HepG2 (cell line): ENCODE measurements around the gene B4GALT3. TPM values are rescaled to one million over a fixed set of nuclear protein-coding genes. Genes with fewer than 3 reads are reported as not detected.

Experiments
- ATF7 ChIP-seq, 2 experiments: fragments of 450-650 bp in 1 of 2; sonication (generic) in 1 of 2; formaldehyde crosslinking in 1 of 2; IDR thresholded peaks; 2 replicates each; pipeline versions ENCODE4 v1.4.0 to v1.6.1; 2016 to 2020; ENCODE audit warnings: antibody characterized with exemption in 1 of 2, mild to moderate bottlenecking in 1 of 2, missing genetic modification reagents in 1 of 2
- FOXA3 ChIP-seq: IDR thresholded peaks from 2 replicates; pipeline ENCODE4 v1.6.1; 2016; ENCODE audit warnings: missing genetic modification reagents, missing compliant biosample characterization
- ISL2 ChIP-seq: sonication (generic); formaldehyde crosslinking; IDR thresholded peaks from 2 replicates; pipeline ENCODE4 v1.5.0; 2020; ENCODE audit warnings: missing genetic modification reagents
- JARID2 ChIP-seq: sonication (generic); formaldehyde crosslinking; IDR thresholded peaks from 2 replicates; pipeline ENCODE4 v1.8.1; 2023; ENCODE audit warnings: missing genetic modification reagents, inconsistent platforms; ENCODE audit not compliant: insufficient replicate concordance
- NFE2 ChIP-seq: sonication (generic); formaldehyde crosslinking; IDR thresholded peaks from 2 replicates; pipeline ENCODE4 v1.4.0; 2020; ENCODE audit warnings: missing genetic modification reagents
- STAT5B ChIP-seq: sonication (generic); formaldehyde crosslinking; IDR thresholded peaks from 2 replicates; pipeline ENCODE4 v1.4.0; 2020; ENCODE audit warnings: missing genetic modification reagents
- TARDBP ChIP-seq: sonication (generic); formaldehyde crosslinking; IDR thresholded peaks from 2 replicates; pipeline ENCODE4 v1.8.0; 2022; ENCODE audit warnings: mild to moderate bottlenecking, missing genetic modification reagents
- TGIF2 ChIP-seq: IDR thresholded peaks from 2 replicates; pipeline ENCODE4 v1.6.1; 2016; ENCODE audit warnings: control low read depth, missing compliant biosample characterization
- ZBTB21 ChIP-seq: sonication (generic); formaldehyde crosslinking; IDR thresholded peaks from 2 replicates; pipeline ENCODE4 v1.4.0; 2020; ENCODE audit warnings: missing genetic modification reagents
- ZKSCAN5 ChIP-seq: sonication (generic); formaldehyde crosslinking; IDR thresholded peaks from 2 replicates; pipeline ENCODE4 v1.5.1; 2020; ENCODE audit warnings: mild to moderate bottlenecking, missing genetic modification reagents
- ZNF432 ChIP-seq: sonication (generic); formaldehyde crosslinking; IDR thresholded peaks from 2 replicates; pipeline ENCODE4 v1.5.0; 2020; ENCODE audit warnings: missing genetic modification reagents, mild to moderate bottlenecking, borderline replicate concordance
- ZNF614 ChIP-seq: IDR thresholded peaks from 2 replicates; pipeline ENCODE4 v1.6.1; 2018; ENCODE audit warnings: missing biosample characterization, missing genetic modification reagents, inconsistent platforms, borderline replicate concordance
- ZNF670 ChIP-seq: sonication (generic); formaldehyde crosslinking; IDR thresholded peaks from 2 replicates; pipeline ENCODE4 v1.8.0; 2022; ENCODE audit warnings: mild to moderate bottlenecking, missing genetic modification reagents, borderline replicate concordance
- polyA plus RNA-seq, 8 experiments: library from polyadenylated mRNA; depleted of rRNA in 3 of 8; stranded (reverse) in 7 of 8; unstranded in 1 of 8; fragments of >200 nt; fragmentation: Illumina TruSeq in 4 of 8; extraction: Trizol in 4 of 8; gene quantifications; 2 replicates each; pipeline versions ENCODE4 v1.2.1 to v1.2.3, GENCODE V29; 2011 to 2016; ENCODE audit warnings: low read depth in 4 of 8, missing spikeins in 1 of 8, mixed read lengths in 1 of 8; ENCODE audit not compliant: insufficient read depth in 1 of 8
- total RNA-seq, 5 experiments: library from RNA; depleted of rRNA; stranded (reverse); fragments of >200 nt; fragmentation: Illumina TruSeq; extraction: Trizol; gene quantifications; 2 replicates each; pipeline ENCODE4 v1.2.3, GENCODE V29; 2016; ENCODE audit warnings: low read depth in 1 of 5
- TF ChIP-seq, protein P1 (sequence below): sonication (generic); formaldehyde crosslinking; conservative IDR thresholded peaks from 2 replicates; pipeline ENCODE4 v1.8.1; 2023; ENCODE audit warnings: missing genetic modification reagents
- TF ChIP-seq, protein P2 (sequence below): sonication (generic); formaldehyde crosslinking; IDR thresholded peaks from 2 replicates; pipeline ENCODE4 v1.8.1; 2023; ENCODE audit warnings: missing genetic modification reagents, inconsistent platforms, borderline replicate concordance
- TF ChIP-seq, protein P3 (sequence below): sonication (generic); formaldehyde crosslinking; IDR thresholded peaks from 2 replicates; pipeline ENCODE4 v1.9.0; 2021; ENCODE audit warnings: mild to moderate bottlenecking, missing genetic modification reagents
- TF ChIP-seq, protein P4 (sequence below): sonication (generic); formaldehyde crosslinking; IDR thresholded peaks from 2 replicates; pipeline ENCODE4 v1.9.0; 2021; ENCODE audit warnings: missing genetic modification reagents, borderline replicate concordance

B4GALT3 gene
- total and polyA plus RNA-seq, 2 of the 13 experiments (the other 11 are each of a cell fraction or from before 2014, with no cell fraction given), result 35.6 to 40.4 TPM

DNA sequence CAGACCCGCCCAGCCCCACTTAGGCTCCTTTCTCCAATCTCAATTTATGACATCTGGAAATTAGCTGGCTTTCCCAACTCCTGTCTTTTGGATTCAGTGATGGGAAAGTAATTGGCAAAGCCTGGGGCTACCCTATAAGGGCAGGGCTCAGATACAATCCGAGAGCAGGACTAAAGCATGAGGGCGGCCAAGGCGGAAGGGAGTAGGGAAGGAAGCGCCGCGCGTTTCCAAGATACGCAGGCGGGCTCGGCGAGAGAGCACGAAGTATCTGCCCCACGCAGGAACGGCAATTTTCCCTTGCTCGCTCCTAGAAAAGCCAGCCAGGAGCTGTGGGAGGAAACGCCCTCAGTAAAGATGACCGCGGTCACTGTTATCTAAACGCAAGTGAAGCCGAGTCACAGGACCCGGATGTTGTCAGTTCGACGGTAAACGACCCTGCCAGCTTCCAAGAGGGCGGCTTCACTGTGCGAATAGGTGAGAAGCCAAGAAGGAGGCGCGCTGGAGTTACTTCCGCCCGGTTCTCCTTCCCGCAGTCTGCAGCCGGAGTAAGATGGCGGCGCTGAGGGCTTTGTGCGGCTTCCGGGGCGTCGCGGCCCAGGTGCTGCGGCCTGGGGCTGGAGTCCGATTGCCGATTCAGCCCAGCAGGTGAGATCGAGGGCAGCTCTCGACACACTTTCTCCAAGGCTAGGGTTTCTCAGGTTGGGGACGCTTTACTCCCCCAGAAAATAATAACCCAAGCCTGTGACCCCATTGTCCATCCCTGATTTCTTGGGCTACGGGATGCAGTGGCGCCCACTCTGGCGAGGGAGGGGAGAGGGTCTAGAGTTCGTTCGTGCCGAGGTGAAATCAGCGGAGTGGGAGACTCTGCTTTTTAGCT lies 24.8 kb upstream of the B4GALT3 start, which contains the start of gene NDUFS2 (continued):
- TF ChIP-seq NFE2 (CRISPR knock-in tag) (no peak), ZNF614 (CRISPR knock-in tag) (no peak; the same call in 1 of the 2 replicates), FOXA3 (CRISPR knock-in tag) (peak; percentile 62; the same call in 1 of the 2 replicates), ZBTB21 (CRISPR knock-in tag) (no peak), JARID2 (CRISPR knock-in tag) (no peak), ZNF670 (CRISPR knock-in tag) (no peak), ATF7 (IDR thresholded peaks at IDR 0.05) (no peak), ATF7 (CRISPR knock-in tag; IDR thresholded peaks at IDR 0.05) (no peak), TARDBP (CRISPR knock-in tag) (peak; percentile 80), ZKSCAN5 (CRISPR knock-in tag) (0 out of 2 replicates have a peak, but pooled peaks have one; percentile 23), STAT5B (CRISPR knock-in tag) (no peak), TGIF2 (CRISPR knock-in tag) (no peak; the same call in 1 of the 2 replicates), ZNF432 (no peak), ISL2 (CRISPR knock-in tag) (0 out of 2 replicates have a peak, but pooled peaks have one; percentile 28)
- TF ChIP-seq, protein P1, sequence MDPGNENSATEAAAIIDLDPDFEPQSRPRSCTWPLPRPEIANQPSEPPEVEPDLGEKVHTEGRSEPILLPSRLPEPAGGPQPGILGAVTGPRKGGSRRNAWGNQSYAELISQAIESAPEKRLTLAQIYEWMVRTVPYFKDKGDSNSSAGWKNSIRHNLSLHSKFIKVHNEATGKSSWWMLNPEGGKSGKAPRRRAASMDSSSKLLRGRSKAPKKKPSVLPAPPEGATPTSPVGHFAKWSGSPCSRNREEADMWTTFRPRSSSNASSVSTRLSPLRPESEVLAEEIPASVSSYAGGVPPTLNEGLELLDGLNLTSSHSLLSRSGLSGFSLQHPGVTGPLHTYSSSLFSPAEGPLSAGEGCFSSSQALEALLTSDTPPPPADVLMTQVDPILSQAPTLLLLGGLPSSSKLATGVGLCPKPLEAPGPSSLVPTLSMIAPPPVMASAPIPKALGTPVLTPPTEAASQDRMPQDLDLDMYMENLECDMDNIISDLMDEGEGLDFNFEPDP (CRISPR knock-in tag), result no peak
- TF ChIP-seq, protein P2, sequence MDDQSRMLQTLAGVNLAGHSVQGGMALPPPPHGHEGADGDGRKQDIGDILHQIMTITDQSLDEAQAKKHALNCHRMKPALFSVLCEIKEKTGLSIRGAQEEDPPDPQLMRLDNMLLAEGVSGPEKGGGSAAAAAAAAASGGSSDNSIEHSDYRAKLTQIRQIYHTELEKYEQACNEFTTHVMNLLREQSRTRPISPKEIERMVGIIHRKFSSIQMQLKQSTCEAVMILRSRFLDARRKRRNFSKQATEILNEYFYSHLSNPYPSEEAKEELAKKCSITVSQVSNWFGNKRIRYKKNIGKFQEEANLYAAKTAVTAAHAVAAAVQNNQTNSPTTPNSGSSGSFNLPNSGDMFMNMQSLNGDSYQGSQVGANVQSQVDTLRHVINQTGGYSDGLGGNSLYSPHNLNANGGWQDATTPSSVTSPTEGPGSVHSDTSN, result no peak
- TF ChIP-seq, protein P3, sequence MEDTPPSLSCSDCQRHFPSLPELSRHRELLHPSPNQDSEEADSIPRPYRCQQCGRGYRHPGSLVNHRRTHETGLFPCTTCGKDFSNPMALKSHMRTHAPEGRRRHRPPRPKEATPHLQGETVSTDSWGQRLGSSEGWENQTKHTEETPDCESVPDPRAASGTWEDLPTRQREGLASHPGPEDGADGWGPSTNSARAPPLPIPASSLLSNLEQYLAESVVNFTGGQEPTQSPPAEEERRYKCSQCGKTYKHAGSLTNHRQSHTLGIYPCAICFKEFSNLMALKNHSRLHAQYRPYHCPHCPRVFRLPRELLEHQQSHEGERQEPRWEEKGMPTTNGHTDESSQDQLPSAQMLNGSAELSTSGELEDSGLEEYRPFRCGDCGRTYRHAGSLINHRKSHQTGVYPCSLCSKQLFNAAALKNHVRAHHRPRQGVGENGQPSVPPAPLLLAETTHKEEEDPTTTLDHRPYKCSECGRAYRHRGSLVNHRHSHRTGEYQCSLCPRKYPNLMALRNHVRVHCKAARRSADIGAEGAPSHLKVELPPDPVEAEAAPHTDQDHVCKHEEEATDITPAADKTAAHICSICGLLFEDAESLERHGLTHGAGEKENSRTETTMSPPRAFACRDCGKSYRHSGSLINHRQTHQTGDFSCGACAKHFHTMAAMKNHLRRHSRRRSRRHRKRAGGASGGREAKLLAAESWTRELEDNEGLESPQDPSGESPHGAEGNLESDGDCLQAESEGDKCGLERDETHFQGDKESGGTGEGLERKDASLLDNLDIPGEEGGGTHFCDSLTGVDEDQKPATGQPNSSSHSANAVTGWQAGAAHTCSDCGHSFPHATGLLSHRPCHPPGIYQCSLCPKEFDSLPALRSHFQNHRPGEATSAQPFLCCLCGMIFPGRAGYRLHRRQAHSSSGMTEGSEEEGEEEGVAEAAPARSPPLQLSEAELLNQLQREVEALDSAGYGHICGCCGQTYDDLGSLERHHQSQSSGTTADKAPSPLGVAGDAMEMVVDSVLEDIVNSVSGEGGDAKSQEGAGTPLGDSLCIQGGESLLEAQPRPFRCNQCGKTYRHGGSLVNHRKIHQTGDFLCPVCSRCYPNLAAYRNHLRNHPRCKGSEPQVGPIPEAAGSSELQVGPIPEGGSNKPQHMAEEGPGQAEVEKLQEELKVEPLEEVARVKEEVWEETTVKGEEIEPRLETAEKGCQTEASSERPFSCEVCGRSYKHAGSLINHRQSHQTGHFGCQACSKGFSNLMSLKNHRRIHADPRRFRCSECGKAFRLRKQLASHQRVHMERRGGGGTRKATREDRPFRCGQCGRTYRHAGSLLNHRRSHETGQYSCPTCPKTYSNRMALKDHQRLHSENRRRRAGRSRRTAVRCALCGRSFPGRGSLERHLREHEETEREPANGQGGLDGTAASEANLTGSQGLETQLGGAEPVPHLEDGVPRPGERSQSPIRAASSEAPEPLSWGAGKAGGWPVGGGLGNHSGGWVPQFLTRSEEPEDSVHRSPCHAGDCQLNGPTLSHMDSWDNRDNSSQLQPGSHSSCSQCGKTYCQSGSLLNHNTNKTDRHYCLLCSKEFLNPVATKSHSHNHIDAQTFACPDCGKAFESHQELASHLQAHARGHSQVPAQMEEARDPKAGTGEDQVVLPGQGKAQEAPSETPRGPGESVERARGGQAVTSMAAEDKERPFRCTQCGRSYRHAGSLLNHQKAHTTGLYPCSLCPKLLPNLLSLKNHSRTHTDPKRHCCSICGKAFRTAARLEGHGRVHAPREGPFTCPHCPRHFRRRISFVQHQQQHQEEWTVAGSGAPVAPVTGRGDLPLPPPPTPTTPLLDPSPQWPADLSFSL (CRISPR knock-in tag), result no peak
- TF ChIP-seq, protein P4, sequence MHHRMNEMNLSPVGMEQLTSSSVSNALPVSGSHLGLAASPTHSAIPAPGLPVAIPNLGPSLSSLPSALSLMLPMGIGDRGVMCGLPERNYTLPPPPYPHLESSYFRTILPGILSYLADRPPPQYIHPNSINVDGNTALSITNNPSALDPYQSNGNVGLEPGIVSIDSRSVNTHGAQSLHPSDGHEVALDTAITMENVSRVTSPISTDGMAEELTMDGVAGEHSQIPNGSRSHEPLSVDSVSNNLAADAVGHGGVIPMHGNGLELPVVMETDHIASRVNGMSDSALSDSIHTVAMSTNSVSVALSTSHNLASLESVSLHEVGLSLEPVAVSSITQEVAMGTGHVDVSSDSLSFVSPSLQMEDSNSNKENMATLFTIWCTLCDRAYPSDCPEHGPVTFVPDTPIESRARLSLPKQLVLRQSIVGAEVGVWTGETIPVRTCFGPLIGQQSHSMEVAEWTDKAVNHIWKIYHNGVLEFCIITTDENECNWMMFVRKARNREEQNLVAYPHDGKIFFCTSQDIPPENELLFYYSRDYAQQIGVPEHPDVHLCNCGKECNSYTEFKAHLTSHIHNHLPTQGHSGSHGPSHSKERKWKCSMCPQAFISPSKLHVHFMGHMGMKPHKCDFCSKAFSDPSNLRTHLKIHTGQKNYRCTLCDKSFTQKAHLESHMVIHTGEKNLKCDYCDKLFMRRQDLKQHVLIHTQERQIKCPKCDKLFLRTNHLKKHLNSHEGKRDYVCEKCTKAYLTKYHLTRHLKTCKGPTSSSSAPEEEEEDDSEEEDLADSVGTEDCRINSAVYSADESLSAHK, result no peak
